Measurements from ENCODE around the gene TANC1. TPM values are rescaled to one million over a fixed set of nuclear protein-coding genes. Genes with fewer than 3 reads are reported as not detected.

Gene TANC1
- total RNA-seq, 1 experiment from 2014 or later: 20.0 TPM

GRCh38 chr2:158993721-158994587, 25.5 kb downstream of the TANC1 start:
- no peak for DNase-seq (ENCODE audit: low read depth)

GRCh38 chr2:158994920-158995676, 26.7 kb downstream of the TANC1 start:
- no peak for DNase-seq (ENCODE audit: low read depth)

- no peak for DNase-seq (ENCODE audit: low read depth)
These were observed 27.2 kb downstream of the TANC1 start for GRCh38 chr2:158995677-158996049.

- DNase-seq (ENCODE audit: low read depth): no peak
These were observed 28.0 kb downstream of the TANC1 start for GRCh38 chr2:158996378-158996993.

- DNase-seq (ENCODE audit: low read depth): no peak
These were observed 28.8 kb downstream of the TANC1 start for GRCh38 chr2:158997037-158997790.

GRCh38 chr2:158998551-158999248, 30.3 kb downstream of the TANC1 start:
- peak; percentile 77 for DNase-seq (ENCODE audit: low read depth)

- DNase-seq (ENCODE audit: low read depth): peak; percentile 89
These were observed 31.0 kb downstream of the TANC1 start for GRCh38 chr2:158999458-158999857.

- no peak for DNase-seq (ENCODE audit: low read depth)
These were observed 31.6 kb downstream of the TANC1 start for GRCh38 chr2:159000072-159000471.

- no peak for DNase-seq (ENCODE audit: low read depth)
These were observed 34.1 kb downstream of the TANC1 start for GRCh38 chr2:159002462-159003111.

GRCh38 chr2:159003555-159003954, 35.1 kb downstream of the TANC1 start:
- no peak for DNase-seq (ENCODE audit: low read depth)

- DNase-seq (ENCODE audit: low read depth): no peak
These were observed 36.4 kb downstream of the TANC1 start for GRCh38 chr2:159004849-159005248.

GRCh38 chr2:159009940-159010339, 41.5 kb downstream of the TANC1 start:
- no peak for DNase-seq (ENCODE audit: low read depth)

GRCh38 chr2:159010340-159010739, 41.9 kb downstream of the TANC1 start:
- DNase-seq (ENCODE audit: low read depth): peak; percentile 54

- DNase-seq (ENCODE audit: low read depth): peak; percentile 2
These were observed 42.5 kb downstream of the TANC1 start for GRCh38 chr2:159010963-159011362.

- no peak for DNase-seq (ENCODE audit: low read depth)
These were observed 43.7 kb downstream of the TANC1 start for GRCh38 chr2:159012142-159012541.

- no peak for DNase-seq (ENCODE audit: low read depth)
These were observed 44.7 kb downstream of the TANC1 start for GRCh38 chr2:159013103-159013502.

- DNase-seq (ENCODE audit: low read depth): no peak
These were observed 46.7 kb downstream of the TANC1 start for GRCh38 chr2:159015174-159015573.

GRCh38 chr2:159015823-159016222, 47.4 kb downstream of the TANC1 start:
- no peak for DNase-seq (ENCODE audit: low read depth)

GRCh38 chr2:159017837-159018236, 49.4 kb downstream of the TANC1 start:
- DNase-seq (ENCODE audit: low read depth): no peak

- DNase-seq (ENCODE audit: low read depth): no peak
These were observed 50.6 kb downstream of the TANC1 start for GRCh38 chr2:159019021-159019420.
